Measurements from ENCODE around the gene HSPA12B.

Gene HSPA12B

DNA sequence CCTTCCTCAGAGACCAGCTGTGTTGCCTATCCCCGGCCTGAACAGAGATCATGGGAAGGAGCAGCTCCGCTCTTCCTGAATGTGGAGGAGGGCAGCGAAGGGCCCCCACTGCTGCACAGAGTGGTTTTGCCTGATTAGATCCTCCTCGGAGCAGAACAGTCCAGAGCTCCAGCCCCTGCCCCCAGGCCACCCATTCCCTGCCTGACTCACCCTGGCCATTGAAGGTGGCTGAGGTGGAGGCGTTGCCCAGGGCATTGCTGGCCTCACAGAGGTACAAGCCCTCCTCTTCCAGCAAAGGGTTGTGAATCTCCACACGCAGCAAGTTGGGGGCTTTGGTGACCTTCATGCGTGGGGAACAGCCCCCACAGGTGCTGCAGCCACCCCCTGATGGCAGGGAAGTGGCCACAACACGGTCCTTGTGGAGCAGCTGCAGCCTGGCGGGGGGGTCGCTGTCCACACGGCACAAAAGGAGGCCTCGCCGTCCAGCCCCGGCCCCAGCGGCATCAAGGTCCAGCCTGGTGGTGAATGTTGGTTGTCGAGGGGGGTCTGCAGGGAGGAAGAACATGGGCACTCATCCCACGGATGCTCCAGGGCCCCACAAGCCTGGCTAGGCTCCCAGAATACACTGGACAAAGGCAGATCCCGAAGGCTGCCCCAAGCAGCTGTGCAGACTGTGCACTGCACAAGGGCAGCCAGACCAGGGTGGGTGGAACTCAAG, 34.7 kb upstream of the HSPA12B start:
- no peak overlapping the region for H3K4me3 ChIP-seq (ENCODE audit: low read length)
- DNase-seq (ENCODE audit: low read depth): no peak
- TF ChIP-seq, protein P1, sequence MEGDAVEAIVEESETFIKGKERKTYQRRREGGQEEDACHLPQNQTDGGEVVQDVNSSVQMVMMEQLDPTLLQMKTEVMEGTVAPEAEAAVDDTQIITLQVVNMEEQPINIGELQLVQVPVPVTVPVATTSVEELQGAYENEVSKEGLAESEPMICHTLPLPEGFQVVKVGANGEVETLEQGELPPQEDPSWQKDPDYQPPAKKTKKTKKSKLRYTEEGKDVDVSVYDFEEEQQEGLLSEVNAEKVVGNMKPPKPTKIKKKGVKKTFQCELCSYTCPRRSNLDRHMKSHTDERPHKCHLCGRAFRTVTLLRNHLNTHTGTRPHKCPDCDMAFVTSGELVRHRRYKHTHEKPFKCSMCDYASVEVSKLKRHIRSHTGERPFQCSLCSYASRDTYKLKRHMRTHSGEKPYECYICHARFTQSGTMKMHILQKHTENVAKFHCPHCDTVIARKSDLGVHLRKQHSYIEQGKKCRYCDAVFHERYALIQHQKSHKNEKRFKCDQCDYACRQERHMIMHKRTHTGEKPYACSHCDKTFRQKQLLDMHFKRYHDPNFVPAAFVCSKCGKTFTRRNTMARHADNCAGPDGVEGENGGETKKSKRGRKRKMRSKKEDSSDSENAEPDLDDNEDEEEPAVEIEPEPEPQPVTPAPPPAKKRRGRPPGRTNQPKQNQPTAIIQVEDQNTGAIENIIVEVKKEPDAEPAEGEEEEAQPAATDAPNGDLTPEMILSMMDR (conservative IDR thresholded peaks at IDR 0.05; ENCODE audit: low read depth, low read length): no peak

- no peak overlapping the region for H3K4me3 ChIP-seq (ENCODE audit: low read length)
- no peak for DNase-seq (ENCODE audit: low read depth)
- TF ChIP-seq, protein P1 (conservative IDR thresholded peaks at IDR 0.05; ENCODE audit: low read depth, low read length): no peak
These were observed 33.9 kb upstream of the HSPA12B start for GRCh38 chr20:3698591-3699001.

GRCh38 chr20:3699037-3699436, 33.4 kb upstream of the HSPA12B start:
- DNase-seq (ENCODE audit: low read depth): no peak
- TF ChIP-seq, protein P1 (conservative IDR thresholded peaks at IDR 0.05; ENCODE audit: low read depth, low read length): no peak
- H3K4me3 ChIP-seq (ENCODE audit: low read length): no peak overlapping the region

- TF ChIP-seq, protein P1 (conservative IDR thresholded peaks at IDR 0.05; ENCODE audit: low read depth, low read length): no peak
- no peak for DNase-seq (ENCODE audit: low read depth)
These were observed 31.2 kb upstream of the HSPA12B start for GRCh38 chr20:3701061-3701998.

DNA sequence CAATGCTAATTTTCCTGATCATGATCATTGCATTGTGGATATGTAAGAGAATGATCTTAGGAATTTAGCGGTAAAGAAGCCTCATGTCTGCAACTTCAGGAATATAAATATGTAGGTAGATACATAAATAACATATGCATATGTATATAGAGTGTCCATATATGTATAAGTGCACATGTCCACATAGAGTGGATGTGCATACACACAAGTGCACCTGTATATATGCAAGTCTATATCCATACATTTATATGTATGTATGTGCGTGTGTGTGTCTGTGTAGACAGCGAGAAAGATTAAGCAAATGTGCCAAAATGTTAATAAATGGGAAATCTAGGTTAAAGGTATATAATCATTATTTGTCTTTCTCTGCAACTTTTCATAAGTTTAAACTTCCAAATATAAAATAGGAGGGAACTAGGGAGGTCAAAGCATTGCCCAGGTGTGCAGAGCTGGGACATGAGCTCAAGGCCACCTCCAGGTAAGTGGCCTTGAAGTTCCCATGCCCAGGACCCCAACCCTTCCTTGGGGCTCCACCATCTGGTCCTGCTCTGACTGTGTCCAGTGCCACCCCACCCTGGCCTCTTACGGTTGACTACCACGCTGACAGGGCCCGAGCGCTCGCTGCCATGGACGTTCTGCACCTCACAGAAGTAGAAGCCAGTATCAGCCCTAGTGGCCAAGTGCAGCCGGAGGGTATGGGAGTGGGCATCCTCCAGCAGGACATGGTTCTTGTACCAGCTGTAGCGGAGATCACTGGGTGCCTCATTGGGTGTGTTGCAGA, 29.7 kb upstream of the HSPA12B start:
- no peak overlapping the region for H3K4me3 ChIP-seq (ENCODE audit: low read length)
- TF ChIP-seq, protein P1 (conservative IDR thresholded peaks at IDR 0.05; ENCODE audit: low read depth, low read length): no peak
- no peak for DNase-seq (ENCODE audit: low read depth)

More at GRCh38 chr20:3701061-3701998, 31.2 kb upstream of the HSPA12B start:
- no peak overlapping the region for H3K4me3 ChIP-seq (ENCODE audit: low read length)

DNA sequence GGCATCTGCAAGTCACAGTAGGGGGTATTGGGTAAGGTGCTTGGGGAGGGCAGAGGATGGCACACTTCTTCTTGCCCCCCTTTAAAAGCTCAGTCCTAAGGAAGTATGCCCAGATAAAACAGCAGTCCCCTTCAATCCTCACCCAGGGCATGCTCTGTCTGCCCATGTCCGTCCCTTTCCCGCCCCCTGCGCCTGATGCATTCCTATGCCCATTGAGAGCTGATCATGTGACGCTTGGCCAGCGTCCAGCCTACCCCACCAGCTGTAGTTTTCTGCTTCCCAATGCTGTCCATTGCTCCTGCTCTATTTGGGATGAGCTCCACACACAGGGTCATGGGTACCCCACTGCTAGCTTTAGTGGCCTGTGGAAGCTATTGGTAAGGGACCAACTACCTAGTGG, 28.4 kb upstream of the HSPA12B start:
- DNase-seq (ENCODE audit: low read depth): no peak
- H3K4me3 ChIP-seq (ENCODE audit: low read length): no peak overlapping the region
- TF ChIP-seq, protein P1 (conservative IDR thresholded peaks at IDR 0.05; ENCODE audit: low read depth, low read length): no peak

Measured in retinal pigment epithelial cell (primary cell).